HL-60/S4 (cell line): Measurements from ENCODE around the gene MUC5B.

Experiments used
- in situ Hi-C: fragments of 300-500 bp; cut with MboI; formaldehyde crosslinking; loops from 2 replicates; pipeline ENCODE4 v1.14.3; 2022; ENCODE audit warnings: low sequenced_read_pairs

Gene MUC5B

DNA sequence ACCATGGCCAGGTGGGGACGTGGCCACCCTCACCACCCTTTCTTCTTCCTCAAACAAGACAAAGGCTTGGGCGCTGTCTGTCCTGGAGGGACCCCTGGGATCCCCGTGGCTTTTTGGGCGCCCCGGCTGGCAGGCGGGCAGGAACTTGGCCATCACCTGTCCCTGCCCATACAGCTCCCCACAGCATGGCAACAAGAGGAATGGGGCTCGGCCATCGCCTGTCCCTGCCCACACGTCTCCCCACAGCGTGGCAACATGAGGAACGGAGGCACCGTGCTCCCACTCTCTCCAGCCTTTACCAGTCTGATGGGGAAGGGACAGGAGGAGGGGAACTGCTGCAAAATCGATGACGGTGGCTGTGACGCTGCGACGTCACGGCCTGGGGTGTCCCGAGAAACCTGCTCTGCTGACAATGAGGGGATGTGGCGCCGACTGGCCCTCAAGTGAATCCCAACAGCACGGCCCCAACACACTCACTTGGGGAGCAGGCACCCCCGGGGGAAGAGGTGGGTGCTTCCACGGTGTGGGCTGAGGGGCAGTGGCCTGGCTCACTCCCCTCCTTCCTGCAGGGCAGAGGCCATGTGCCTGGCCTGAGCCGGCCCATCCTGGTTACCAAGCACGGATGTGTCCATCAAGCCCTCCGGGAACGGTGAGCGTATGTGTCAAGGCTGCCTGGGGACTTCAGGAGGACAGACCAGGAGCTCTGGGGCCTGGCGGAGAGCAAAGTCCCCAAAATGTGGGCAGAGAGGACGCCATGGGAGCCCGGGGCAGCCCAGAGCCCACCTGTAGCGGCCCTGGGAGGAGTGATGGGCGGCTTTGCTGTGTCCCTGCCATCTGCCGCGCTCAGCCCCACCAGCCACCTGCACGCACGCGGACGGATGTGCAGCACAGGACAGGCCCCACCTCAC is 56.2 kb downstream of the MUC5B start:
- in situ Hi-C loops: no loop called here

DNA sequence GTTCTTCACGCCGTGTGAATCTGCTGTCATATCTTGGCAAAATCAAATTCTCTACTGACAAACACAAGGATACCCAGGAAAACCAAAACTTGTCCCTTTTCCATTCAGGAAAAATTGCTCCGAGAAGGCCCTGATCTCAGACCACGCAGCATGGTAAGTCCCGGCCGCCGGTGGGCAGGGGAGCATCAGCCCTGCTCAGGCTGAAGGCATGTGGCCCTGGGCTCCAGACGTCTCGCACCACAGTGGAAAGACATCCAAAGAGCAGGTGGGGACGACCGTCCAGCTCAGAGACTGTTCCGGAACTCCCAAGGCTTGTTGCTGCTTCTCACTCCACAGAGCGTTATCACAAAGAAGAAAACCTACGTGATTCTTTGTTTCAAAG is 56.8 kb downstream of the MUC5B start:
- in situ Hi-C loops: no loop called here

- in situ Hi-C loops: no loop called here
These were observed 57.5 kb downstream of the MUC5B start for GRCh38 chr11:1280116-1281035.

GRCh38 chr11:1281326-1281973 is 58.6 kb downstream of the MUC5B start:
- in situ Hi-C loops: no loop called here

DNA sequence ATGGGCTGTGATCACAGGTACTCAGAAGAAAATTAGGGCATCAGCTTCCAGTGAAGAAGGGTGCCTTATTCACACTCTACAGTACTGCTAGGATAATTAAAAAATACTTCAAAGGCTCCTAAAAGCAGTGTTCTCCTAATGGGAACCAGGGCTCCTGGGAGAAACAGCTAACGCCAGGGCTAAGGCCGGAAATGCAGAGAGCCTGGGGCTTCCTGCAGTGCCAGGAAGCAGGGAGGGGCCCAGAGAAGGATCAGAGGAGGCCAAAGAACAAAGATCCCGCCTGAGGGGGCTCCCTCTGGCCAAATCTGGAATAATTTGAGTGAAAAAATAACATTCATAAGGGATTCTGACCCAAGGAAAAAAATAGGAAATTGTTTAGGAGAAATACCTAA is 59.1 kb downstream of the MUC5B start:
- in situ Hi-C loops: no loop called here

- in situ Hi-C loops: no loop called here
These were observed 60.2 kb downstream of the MUC5B start for GRCh38 chr11:1283091-1283511.

DNA sequence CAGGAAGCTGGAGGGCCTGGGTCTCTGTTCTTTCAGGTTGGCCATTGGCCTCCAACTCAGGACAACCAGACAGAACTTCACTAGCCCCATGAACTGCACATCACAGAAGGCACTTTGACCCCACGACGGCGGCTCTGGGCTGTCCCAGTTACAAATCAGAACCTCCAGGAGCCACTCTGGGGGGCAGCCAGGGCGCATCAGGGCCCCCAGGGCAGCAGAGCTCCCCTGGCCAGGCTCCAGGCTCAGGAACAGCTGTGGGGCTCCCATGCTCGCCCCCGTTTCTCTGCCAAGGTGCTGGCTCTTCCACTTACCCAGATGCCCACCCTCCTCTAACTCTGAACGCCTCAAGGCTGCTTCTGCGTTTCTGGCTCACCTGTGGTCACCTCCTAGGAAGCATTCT is 61.0 kb downstream of the MUC5B start:
- in situ Hi-C loops: no loop called here

GRCh38 chr11:1285316-1285744 is 62.5 kb downstream of the MUC5B start:
- in situ Hi-C loops: no loop called here

- in situ Hi-C loops: no loop called here
These were observed 63.0 kb downstream of the MUC5B start for GRCh38 chr11:1285876-1286275.

DNA sequence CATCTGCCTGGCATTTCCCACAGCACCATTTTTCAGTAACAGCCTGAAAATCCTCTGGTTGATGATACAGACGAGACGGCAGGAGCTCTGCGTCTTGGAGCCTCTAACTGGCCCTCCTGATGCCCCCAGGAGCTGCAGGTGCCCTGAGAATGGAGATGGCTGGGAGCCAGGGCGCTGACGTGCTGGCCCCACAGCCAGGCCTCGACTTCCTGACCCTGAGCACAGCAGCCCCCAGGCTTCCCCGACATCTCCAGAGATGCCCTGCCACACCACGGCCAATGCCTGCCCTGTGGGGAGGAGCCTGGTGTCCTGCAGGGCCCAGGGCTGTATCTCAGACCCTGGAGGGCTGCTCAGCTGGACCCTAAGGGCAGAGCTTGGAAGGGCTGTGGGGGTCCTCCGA is 65.1 kb downstream of the MUC5B start:
- in situ Hi-C loops: no loop called here

- in situ Hi-C loops: no loop called here
These were observed 65.7 kb downstream of the MUC5B start for GRCh38 chr11:1288426-1289151.

- in situ Hi-C loops: no loop called here
These were observed 66.5 kb downstream of the MUC5B start for GRCh38 chr11:1289211-1289935.

- in situ Hi-C loops: no loop called here
These were observed 67.5 kb downstream of the MUC5B start for GRCh38 chr11:1290052-1291040.

- in situ Hi-C loops: no loop called here
These were observed 68.6 kb downstream of the MUC5B start for GRCh38 chr11:1291295-1292017.

DNA sequence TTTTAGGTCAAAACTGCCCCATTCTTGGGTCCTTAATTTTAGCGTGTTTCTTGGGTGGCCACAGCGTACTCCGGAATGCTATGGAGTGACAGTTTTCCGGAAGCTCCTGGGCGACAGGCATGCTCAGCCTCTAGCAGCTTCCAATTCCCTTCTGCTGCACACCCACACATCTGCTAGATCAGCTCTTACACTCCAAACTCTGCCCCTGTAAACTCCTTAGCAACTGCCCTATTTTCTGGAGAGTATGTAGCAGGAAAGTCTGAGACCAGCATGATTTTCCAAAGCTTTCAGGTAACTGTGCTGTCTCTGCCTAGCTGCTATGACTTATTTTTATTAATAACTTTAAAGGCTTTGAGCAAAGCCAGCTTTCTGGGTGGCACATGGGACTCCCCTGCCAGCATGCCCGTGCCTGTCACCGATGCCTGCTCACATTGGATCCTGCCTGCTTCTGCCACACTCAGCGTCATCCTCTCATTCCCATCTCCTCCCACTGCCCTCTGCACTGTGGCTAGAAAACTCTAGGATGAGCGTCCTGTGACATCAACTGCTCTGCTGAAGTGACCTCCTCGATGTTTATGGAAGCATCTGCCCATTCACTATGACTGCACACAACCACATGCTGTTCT is 69.3 kb downstream of the MUC5B start:
- in situ Hi-C loops: no loop called here

- in situ Hi-C loops: no loop called here
These were observed 70.1 kb downstream of the MUC5B start for GRCh38 chr11:1292644-1293618.
